GM23338 (cell line): Measurements from ENCODE around the gene YPEL2. TPM values are rescaled to one million over a fixed set of nuclear protein-coding genes. Genes with fewer than 3 reads are reported as not detected.

ENCODE experiments used
- ATAC-seq: fragments of 200-7000 bp; cut with Tn5 transposase; 3 replicates; pipeline ENCODE4 v1.9.1; 2020
- DNase-seq: peaks from one replicate; pipeline ENCODE4 v3.0.0-alpha.2; 2015; ENCODE audit warnings: low spot score
- H2AFZ ChIP-seq: fragments of 200-600 bp; sonication (generic); 2 replicates; pipeline ENCODE4 v1.8.0; 2016; ENCODE audit warnings: antibody characterized with exemption, mild to moderate bottlenecking, moderate library complexity
- H3F3A ChIP-seq: fragments of 200-600 bp; sonication (generic); replicated peaks from 2 replicates; pipeline ENCODE4 v1.8.0; 2017; ENCODE audit warnings: antibody characterized with exemption, mixed run types, low read depth
- H3K27ac ChIP-seq: fragments of 200-600 bp; sonication (generic); 2 replicates; pipeline ENCODE4 v1.6.1; 2016; ENCODE audit warnings: low read depth
- H3K27me3 ChIP-seq: fragments of 200-600 bp; sonication (generic); 2 replicates; pipeline ENCODE4 v1.8.0; 2016; ENCODE audit warnings: mild to moderate bottlenecking, mixed run types, moderate library complexity; ENCODE audit not compliant: insufficient read depth
- H3K36me3 ChIP-seq: fragments of 200-600 bp; sonication (generic); 2 replicates; pipeline ENCODE4 v1.8.0; 2016; ENCODE audit warnings: mild to moderate bottlenecking; ENCODE audit not compliant: insufficient read depth
- H3K4me1 ChIP-seq: fragments of 200-600 bp; sonication (generic); 2 replicates; pipeline ENCODE4 v1.8.0; 2016; ENCODE audit warnings: mild to moderate bottlenecking, moderate library complexity; ENCODE audit not compliant: insufficient read depth
- H3K4me2 ChIP-seq: fragments of 200-600 bp; sonication (generic); 2 replicates; pipeline ENCODE4 v1.7.1; 2017; ENCODE audit warnings: mixed run types
- H3K4me3 ChIP-seq: fragments of 200-600 bp; sonication (generic); 2 replicates; pipeline ENCODE4 v1.6.1; 2016; ENCODE audit warnings: mixed run types
- H3K79me2 ChIP-seq: fragments of 200-600 bp; sonication (generic); replicated peaks from 2 replicates; pipeline ENCODE4 v1.8.0; 2017; ENCODE audit warnings: mild to moderate bottlenecking; ENCODE audit not compliant: insufficient read depth
- H3K9me2 ChIP-seq: fragments of 200-600 bp; sonication (generic); 2 replicates; pipeline ENCODE4 v1.8.0; 2017; ENCODE audit not compliant: insufficient read depth
- H4K20me1 ChIP-seq: fragments of 200-600 bp; sonication (generic); replicated peaks from 2 replicates; pipeline ENCODE4 v1.8.0; 2017; ENCODE audit warnings: mild to moderate bottlenecking; ENCODE audit not compliant: insufficient read depth
- H3K27ac Mint-ChIP-seq: 2 replicates; pipeline ENCODE4 v1.8.0; 2020; ENCODE audit warnings: inconsistent platforms, mild to moderate bottlenecking, moderate library complexity, mixed read lengths
- H3K27me3 Mint-ChIP-seq: 3 replicates; pipeline ENCODE4 v1.8.0; 2022; ENCODE audit warnings: low read depth, mild to moderate bottlenecking, moderate library complexity, mixed read lengths, inconsistent platforms; ENCODE audit not compliant: insufficient read depth, poor library complexity
- H3K36me3 Mint-ChIP-seq: 3 replicates; pipeline ENCODE4 v1.8.0; 2021; ENCODE audit warnings: low read depth, mild to moderate bottlenecking, inconsistent platforms, moderate library complexity, mixed read lengths
- H3K4me1 Mint-ChIP-seq: 3 replicates; pipeline ENCODE4 v1.8.0; 2020; ENCODE audit warnings: mild to moderate bottlenecking, inconsistent platforms, mixed read lengths
- H3K4me3 Mint-ChIP-seq: 3 replicates; pipeline ENCODE4 v1.8.0; 2021; ENCODE audit warnings: moderate library complexity, mild to moderate bottlenecking, inconsistent platforms, mixed read lengths
- H3K9me3 Mint-ChIP-seq: 3 replicates; pipeline ENCODE4 v1.8.0; 2020; ENCODE audit warnings: moderate library complexity, mild to moderate bottlenecking, inconsistent platforms, mixed read lengths
- CTCF ChIP-seq, 2 experiments: fragments of 200-600 bp in 1 of 2; sonication (generic) in 1 of 2; conservative IDR thresholded peaks; 2 replicates each; pipeline versions ENCODE4 v1.5.1 to v1.6.1; 2016 to 2017; ENCODE audit warnings: antibody characterized with exemption in 2 of 2, low read depth in 2 of 2, mild to moderate bottlenecking in 2 of 2, moderate library complexity in 1 of 2
- EZH2 ChIP-seq: fragments of 200-600 bp; sonication (generic); IDR thresholded peaks from one replicate; pipeline ENCODE4 v1.8.0; 2017; ENCODE audit warnings: antibody characterized with exemption, mild to moderate bottlenecking, low read depth; ENCODE audit not compliant: unreplicated experiment
- JUNB ChIP-seq: IDR thresholded peaks from one replicate; pipeline ENCODE4 v1.6.1; 2016; ENCODE audit warnings: antibody characterized with exemption; ENCODE audit not compliant: unreplicated experiment
- POLR2AphosphoS5 ChIP-seq: IDR thresholded peaks from 2 replicates; pipeline ENCODE4 v1.6.1; 2016; ENCODE audit warnings: antibody characterized with exemption, low read depth
- REST ChIP-seq: IDR thresholded peaks from one replicate; pipeline ENCODE4 v1.6.1; 2018; ENCODE audit warnings: antibody characterized with exemption; ENCODE audit not compliant: unreplicated experiment
- STAT1 ChIP-seq: IDR thresholded peaks from one replicate; pipeline ENCODE4 v1.6.1; 2016; ENCODE audit warnings: antibody characterized with exemption; ENCODE audit not compliant: unreplicated experiment
- ZNF331 ChIP-seq: fragments of 250-450 bp; sonication (Bioruptor Pico); IDR thresholded peaks from 2 replicates; pipeline ENCODE4 v1.5.0; 2020; ENCODE audit warnings: low read depth, mild to moderate bottlenecking, moderate library complexity
- polyA plus RNA-seq: library from polyadenylated mRNA; unstranded; fragments of >200 nt; fragmentation: Nextera tagmentation; extraction: Ambion mirVana; gene quantifications from 2 replicates; pipeline ENCODE4 v1.2.1, GENCODE V29; 2016
- total RNA-seq: library from RNA; depleted of rRNA; stranded (reverse); fragments of >200 nt; shearing (Covaris generic); gene quantifications from 2 replicates; pipeline ENCODE4 v1.2.3, GENCODE V29; 2014
- TF ChIP-seq, protein P1 (sequence below): IDR thresholded peaks from 2 replicates; pipeline ENCODE4 v1.6.1; 2016; ENCODE audit warnings: antibody characterized with exemption

YPEL2 gene
- total and polyA plus RNA-seq, 2 experiments from 2014 or later = 4.1 to 5.2 TPM

- TF ChIP-seq STAT1 (no peak), REST (no peak), EZH2 (no peak), CTCF (conservative IDR thresholded peaks at IDR 0.05; ENCODE audit: low read depth in 2 of 2) (no peak), ZNF331 (CRISPR knock-in tag) (no peak), JUNB (no peak), POLR2AphosphoS5 (no peak)
- TF ChIP-seq, protein P1, sequence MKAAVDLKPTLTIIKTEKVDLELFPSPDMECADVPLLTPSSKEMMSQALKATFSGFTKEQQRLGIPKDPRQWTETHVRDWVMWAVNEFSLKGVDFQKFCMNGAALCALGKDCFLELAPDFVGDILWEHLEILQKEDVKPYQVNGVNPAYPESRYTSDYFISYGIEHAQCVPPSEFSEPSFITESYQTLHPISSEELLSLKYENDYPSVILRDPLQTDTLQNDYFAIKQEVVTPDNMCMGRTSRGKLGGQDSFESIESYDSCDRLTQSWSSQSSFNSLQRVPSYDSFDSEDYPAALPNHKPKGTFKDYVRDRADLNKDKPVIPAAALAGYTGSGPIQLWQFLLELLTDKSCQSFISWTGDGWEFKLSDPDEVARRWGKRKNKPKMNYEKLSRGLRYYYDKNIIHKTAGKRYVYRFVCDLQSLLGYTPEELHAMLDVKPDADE = no peak
Measured at GRCh38 chr17:59404471-59404870, 73.0 kb downstream of the YPEL2 start (continued).

DNA sequence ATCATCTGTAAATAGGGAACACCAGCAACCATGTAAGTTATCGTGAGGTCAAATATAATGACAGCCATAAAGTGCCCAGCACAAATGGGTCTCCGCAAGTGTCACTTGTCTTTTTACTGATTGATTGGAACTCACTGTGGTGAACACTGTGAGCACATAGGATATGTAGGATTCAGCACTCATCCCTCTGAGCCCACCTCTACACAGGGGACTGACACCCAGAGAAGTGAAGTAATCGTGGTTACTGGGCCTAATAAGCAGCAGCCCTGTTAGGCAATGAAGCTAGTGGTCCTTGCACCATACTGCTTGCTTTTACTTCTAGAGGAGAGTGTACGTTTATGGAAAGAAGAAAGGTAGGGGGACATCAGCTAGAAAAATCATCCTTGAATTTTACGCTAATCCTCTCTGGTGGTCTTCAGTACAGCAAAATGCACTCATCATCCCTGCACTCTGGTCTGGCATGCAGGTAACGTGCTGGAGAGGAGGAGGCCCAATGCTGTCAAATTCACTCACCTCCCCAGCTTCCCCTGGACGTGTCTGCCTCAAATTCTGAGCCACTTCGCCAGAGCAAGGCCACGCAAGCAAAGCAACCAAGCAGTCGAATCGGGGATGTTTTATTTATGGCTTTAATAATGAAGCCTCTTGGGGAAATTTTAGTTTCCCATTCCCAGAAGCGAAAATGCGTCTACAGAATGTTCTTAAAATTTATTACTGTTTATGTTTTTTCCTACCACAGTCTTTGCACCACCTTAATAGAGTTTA is 74.7 kb downstream of the YPEL2 start:
- no peak overlapping the region for H3K4me2 ChIP-seq
- no peaks in the 10 kb centered on the region for H3K36me3 Mint-ChIP-seq
- ATAC-seq = no peak
- TF ChIP-seq, protein P1 = no peak
- TF ChIP-seq CTCF (conservative IDR thresholded peaks at IDR 0.05; ENCODE audit: low read depth in 2 of 2) (no peak), STAT1 (no peak)

More for the DNA sequence above, 74.7 kb downstream of the YPEL2 start:
- Mint-ChIP-seq H3K4me1 (peaks cover 5% of the 10 kb centered on the region), H3K27me3 (peaks cover 6% of the 10 kb centered on the region), H3K4me3 (no peak overlapping the region), H3K27ac (no peak overlapping the region), H3K9me3 (peaks cover 14% of the 10 kb centered on the region)
- Histone ChIP-seq H3K4me1 (0 out of 2 replicates have a peak, but pooled peaks cover 5% of the 10 kb centered on the region), H3K79me2 (no peaks in the 10 kb centered on the region), H2AFZ (no peak overlapping the region), H3K36me3 (no peaks in the 10 kb centered on the region; the same call in 1 of the 2 replicates), H3K27ac (no peak overlapping the region), H3K9me2 (no peaks in the 10 kb centered on the region), H3K4me3 (no peak overlapping the region), H3F3A (no peaks in the 10 kb centered on the region), H3K27me3 (no peaks in the 10 kb centered on the region), H4K20me1 (no peaks in the 10 kb centered on the region)
- DNase-seq = no peak
